LoVo (cell line): ENCODE measurements around the gene INSR.

ENCODE experiments used
- DNase-seq: peaks from one replicate; pipeline ENCODE4 v3.0.0-alpha.2; 2016; ENCODE audit warnings: low spot score

Gene INSR

DNA sequence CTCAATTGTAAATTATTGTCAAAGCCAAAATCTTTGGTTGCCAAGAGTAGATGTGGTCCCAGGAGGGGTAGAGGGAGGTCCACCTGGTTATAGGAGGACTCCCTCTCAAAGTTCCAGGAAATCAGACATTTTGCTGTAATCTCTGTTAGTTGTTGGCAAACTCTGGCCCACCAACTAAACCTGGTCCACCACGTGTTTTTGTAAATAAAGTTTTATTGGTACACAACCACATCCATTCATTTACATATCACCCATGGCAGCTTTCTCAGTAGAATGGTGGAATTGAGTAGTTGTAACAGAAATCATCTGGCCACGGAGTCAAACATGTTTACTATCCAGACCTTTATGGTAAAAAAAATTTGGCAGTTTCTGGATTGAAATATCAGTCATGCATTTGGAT, 154.1 kb downstream of the INSR start:
- no peak for DNase-seq

DNA sequence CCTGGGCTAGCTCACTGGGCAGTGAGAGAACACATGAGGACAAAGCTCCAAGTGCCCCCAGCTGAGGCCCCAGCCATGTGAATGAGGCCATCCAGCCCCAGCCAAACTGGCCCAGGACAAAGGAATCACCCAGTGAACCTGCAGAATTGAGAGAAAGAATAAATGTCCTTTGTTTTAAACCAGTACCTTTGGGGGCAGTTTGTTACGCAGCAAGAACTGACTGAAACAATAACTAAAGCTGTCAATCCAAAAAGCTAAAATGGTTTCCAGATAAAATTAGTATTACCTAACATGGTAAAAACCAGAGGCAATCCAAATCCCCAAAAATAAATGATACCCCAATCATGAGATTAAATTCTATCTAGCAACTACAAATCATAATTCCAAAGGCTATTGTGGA, 155.1 kb downstream of the INSR start:
- DNase-seq = no peak

DNA sequence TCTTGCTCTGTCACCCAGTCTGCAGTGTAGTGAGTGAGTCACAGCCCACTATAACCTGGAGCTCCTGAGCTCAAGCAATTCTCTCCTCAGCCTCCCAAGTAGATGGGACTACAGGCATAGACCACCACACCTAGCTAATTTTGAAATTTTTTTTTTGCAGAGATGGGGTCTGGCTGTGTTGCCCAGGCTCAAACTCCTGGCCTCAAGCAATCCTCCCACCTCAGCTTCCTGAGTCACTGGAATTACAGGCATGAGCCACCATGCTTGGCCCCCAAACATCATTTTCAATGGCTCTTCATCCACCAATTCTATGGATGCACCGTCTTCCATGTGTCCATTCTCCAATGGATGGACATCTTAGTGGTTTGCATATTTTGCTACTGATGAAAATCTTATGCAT, 155.8 kb downstream of the INSR start:
- no peak for DNase-seq

DNA sequence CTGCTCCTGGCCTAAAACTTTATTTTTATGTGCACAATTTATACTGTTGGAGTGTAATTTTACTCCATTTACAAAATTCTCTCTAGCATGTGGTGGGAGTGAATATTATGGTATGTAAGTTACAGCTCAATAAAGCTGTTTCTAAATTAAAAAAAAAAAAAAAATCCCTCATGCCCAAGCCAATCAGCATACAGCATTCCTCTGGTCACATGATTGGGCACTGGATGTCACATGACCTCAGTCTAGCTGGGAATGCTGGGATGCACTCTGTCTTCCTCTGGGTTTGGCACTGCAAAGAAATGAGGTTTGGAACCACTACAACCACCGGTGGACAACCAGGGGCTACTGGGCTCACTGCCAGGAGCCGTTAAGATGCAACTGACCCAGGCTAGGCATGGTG, 157.1 kb downstream of the INSR start:
- DNase-seq = no peak

DNA sequence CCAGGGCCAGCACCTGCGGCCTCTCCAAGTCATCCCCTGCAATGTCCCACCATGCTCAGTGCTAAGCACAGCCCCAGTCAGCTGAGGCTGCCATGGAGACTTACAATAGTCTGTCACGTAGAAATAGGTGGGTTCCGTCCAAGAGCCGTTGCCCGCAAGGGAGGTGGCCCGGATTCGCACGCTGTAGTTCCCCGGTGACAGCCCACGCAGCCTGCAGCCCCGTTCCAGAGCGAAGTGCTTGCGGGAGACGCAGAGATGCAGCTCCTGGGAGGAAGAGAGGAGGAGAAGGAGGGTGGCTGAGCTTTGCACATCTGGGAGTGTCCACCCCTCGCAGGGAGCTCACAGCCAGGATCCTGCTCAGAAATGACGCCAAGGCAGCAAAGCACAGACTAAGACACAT, 162.2 kb downstream of the INSR start:
- no peak for DNase-seq

DNA sequence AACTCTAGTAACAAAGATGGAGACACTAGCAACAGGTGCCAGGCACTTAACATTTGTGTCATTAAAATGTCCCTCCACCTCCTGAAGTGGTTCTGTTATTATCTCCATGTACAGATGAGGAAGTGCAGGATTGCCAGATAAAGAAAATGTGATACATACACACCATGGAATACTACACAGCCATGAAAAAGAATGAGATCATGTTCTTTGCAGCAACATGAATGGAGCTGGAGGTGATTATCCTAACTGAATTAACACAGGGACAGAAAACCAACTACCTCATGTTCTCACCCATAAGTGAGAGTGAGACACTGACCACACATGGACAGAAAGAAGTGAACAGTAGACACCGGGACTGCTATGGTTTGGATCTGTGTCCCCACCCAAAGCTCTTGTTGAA, 164.2 kb downstream of the INSR start:
- no peak for DNase-seq

DNA sequence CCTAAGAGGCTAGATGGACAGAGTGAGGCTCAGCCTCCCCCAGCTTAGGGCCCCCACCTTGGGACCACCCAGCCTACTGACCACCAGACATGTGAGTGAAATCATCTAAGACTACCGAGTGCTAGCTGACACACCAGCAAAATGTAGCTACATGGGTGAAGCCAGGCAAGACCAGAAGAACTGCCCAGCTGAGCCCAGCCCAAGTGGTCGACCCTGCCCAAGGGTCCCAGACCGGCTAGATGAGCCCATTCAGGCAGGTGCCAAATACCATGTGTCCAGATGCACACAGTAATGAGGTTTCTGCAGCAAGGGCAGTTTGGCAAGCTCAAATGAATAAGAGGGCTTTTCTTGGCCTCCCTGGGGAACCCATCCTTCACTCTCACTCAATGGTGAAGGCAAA, 168.1 kb downstream of the INSR start:
- DNase-seq = no peak

DNA sequence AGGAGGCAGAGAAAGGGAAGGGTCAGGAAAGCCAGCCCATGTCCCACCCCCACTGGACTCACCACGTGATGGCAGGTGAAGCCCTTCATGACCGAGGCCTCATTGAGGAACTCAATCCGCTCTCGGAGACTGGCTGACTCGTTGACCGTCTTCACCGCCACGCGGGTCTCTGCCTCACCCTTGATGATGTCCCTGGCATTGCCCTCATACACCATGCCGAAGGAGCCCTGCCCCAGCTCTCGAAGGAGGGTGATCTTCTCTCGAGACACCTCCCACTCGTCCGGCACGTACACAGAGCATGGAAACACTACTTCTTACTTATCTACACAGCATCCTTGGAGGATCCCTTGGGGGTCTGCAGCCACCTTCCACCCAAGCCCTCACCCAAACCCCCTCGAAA, 169.0 kb downstream of the INSR start:
- no peak for DNase-seq

DNA sequence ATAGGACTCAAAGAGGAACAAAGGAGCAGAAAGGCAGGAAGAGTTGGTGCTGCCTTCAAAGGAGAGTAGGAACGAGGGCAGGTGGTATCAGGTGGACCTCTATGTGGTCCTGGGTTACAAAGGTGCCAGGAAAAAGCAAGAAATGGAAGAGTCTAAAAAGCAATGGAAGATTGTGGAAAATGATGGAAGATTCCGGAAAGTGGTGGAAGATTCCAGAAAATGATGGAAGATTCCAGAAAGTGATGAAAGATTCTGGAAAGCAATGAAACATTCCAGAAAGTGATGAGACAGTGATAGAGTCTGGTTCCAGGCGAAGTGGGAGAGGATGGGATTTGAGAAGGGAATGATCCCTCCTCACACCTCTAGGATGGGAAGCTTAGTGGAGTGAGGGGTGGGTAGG, 169.4 kb downstream of the INSR start:
- DNase-seq = no peak

DNA sequence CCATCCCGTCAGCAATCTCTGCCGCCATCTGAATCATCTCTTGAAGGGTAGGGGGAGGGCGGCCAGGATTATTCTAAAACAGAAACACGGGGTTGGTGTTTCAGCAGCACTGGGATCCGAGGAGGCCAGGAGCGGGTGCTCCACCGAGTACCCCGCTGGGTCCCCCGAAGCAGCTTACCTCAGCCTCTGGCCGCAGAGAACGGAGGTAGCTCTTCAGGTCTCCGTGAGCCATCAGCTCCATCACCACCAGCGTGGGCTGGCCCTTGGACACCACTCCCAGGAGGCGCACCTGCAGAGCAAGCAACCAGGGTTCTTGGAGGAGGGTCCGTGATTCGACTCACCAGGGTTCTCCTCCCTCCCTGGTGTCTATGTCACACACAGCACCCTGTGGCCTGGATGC, 171.5 kb downstream of the INSR start:
- DNase-seq = no peak

DNA sequence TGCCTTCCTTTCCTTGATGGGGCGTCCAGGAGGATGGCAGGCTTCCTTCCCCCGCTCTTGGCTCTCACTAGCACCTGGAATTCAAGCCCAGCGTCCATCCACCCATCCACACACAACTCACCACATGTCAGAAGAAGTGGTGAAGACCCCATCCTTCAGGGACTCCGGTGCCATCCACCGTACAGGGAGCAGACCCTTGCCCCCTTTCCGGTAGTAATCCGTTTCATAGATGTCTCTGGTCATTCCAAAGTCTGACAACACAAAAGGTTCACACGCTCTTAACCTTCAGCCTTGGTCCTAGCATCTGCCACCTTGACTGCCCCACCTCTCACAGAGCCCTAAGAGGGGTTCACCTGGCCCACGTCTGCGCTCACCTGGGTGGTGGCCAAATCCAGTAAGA, 173.7 kb downstream of the INSR start:
- DNase-seq = no peak

DNA sequence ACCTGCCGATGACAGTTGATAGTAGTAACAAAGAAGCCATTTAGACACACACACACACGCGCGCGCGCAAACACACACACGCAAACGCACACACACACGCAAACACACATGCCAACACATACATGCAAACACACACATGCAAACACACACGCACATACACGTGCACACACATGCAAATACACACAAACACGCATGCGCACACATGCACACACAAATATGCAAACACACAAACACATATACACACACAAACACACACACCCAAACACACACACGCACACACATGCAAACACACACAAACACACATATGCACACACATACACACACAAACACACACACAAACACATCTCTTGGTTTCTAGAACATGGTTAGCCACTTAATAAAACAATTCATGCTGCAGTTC, 174.6 kb downstream of the INSR start:
- DNase-seq = no peak

DNA sequence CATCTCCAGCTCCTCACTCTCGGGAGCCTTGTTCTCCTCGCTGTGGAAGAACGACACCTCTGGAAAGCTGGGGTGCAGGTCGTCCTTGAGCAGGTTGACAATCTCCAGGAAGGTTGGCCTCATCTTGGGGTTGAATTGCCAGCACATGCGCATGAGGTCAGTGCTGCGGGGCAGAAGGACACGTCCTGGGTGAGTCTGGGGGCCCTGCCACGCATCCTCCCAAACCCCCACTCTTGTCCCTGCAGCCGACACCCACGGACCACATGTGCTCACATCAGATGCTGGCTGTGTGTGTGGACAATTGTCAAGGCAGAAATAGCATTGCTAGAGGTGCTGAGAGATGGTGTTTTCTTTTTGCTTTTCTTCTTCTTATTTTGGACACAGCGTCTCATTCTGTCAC, 177.0 kb downstream of the INSR start:
- no peak for DNase-seq

DNA sequence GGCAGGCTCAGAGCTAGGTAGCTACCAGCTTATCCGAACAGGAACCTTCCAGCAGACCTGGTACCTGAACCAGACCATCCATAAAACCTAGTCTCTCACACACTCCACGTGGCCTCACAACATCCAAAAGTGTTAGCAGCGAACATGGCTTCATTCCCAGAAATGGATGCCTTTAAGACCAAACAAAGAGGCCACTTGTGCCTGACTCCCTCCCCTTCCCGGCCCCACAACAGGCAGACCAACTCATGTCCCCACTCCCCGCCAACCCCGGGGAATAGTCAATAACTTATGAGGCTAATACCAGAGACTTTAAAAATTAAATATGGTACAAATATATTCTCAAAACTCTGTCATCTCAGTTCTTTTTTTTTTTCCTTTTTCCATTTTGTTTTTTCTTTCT, 178.5 kb downstream of the INSR start:
- no peak for DNase-seq

DNA sequence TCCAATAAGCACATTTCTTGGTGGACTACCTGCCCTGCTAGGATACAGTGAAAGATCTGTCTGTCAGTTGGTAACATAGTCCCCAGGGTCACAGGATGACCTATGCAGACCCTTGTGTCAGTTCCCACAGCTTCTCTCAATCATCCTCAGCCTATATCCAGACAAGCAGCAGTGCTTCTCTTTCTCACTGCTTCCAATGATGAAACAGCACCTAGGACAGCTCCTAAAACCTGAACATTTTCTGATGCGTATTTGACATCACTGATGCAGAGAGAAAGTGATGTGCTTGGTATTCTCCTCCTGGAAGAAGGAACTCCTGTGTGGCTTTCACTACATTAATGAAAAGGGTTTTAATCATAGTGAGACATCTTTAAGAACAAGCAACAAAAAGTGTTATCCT, 181.0 kb downstream of the INSR start:
- DNase-seq = no peak

DNA sequence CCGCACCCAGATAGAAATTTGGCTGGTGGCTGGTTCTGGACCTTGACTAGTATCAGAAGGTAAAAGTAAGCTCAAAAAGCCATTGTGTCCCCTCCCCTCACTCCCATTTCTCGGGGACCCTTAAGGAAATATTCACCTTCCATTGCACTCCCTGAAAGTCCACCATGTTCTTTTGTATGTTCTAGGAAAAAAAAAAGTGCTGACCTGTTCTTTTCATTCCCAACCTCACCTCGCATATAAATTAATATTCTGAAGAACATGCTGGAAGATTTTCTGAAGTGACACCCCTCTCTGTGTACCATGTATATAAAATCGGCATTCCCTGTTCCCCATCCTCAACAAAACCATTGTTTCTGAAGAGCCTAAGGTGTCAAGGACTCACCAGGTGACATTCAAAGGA, 181.5 kb downstream of the INSR start:
- DNase-seq = no peak

DNA sequence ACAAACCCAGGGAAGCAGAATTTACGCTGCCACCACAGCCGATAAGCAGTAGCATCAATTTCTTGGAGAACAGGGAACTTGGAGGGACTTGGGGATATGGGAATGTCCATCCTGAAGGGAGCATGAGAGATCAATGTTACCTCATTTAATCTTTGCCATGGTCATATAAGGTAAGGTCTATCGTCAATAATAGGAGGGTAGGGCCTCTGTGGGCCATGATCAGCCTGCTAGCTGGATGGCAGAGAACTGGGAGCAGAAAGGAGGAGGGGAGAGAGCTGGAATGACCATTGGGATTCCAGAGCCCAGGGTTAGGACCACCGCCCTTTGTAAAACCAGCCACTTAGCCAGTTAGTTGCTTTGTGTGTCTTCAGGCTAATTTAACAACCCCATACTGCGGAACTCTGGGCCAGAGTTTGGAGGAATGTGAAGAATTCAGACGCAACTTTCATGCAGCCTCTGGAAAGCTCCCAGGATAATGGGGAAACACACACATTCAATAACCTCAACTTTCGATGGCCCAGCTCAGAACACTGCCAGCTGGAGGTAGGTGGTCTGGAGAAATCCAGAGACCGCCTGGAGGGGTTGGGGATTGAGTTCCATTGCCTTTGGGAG, 184.4 kb downstream of the INSR start:
- DNase-seq = no peak

DNA sequence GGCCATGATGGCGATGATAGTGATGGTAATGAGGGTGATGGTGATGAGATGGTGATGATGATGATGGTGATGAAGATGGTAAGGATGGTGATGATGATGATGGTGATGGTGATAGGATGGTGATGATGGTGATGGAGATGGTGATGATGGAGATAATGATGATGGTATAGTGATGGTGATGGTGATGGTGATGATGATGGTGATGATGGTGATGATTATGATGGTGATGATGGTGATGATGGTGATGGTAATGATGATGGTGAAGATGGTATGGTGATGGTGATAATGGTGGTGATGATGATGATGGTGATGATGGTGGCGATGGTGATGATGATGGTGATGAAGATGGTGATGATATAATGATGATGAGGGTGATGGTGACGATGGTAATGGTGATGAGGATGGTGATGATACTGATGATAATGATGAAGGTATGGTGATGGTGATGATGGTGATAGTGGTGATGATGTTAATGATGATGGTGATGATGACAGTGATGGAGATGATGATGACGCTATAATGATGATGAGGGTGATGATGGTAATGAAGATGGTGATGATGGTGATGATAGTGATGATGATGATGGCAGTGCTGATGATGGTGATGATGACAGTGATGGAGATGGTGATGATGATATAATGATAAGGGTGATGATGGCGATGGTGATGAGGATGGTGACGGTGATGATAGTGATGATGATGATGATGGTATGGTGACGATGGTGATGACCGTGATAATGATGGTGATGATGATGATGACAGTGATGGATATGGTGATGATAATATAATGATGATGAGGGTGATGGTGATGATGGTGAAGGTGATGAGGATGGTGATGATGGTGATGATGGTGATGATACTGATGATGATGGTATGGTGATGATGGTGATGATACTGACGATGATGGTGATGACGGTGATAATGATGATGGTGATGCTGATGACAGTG, 187.2 kb downstream of the INSR start:
- DNase-seq = no peak

DNA sequence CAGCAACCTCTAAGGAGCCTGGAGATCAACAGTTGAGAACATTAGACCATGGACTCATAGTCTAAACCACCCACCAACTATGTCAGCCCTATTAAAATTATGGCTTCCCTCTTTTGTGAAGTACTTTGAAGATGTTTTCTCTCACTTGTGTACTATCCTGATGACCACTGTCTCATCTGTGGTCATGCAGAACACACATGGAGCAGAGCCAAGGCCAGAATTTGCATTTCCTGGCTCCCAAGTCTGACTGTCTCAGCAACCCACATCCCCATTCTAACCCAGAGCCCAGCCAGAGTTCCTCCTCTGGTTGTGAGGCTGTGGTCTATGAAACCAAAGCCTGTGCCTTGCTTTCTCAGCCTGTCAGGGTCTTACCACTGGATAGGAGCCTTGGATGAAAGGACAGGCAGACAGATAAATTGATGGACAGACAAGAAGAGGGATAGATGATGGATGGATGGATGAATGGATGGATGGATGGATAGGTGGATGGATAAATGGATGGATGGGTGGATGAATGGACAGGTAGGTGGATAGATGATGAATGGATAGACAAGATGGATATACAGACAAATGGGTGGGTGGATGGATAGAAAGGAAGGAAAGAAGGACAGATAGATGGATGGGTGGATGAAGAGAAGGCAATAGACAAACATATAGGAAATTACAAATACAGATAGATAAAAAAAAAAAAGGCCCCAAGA, 189.3 kb downstream of the INSR start:
- DNase-seq = no peak

DNA sequence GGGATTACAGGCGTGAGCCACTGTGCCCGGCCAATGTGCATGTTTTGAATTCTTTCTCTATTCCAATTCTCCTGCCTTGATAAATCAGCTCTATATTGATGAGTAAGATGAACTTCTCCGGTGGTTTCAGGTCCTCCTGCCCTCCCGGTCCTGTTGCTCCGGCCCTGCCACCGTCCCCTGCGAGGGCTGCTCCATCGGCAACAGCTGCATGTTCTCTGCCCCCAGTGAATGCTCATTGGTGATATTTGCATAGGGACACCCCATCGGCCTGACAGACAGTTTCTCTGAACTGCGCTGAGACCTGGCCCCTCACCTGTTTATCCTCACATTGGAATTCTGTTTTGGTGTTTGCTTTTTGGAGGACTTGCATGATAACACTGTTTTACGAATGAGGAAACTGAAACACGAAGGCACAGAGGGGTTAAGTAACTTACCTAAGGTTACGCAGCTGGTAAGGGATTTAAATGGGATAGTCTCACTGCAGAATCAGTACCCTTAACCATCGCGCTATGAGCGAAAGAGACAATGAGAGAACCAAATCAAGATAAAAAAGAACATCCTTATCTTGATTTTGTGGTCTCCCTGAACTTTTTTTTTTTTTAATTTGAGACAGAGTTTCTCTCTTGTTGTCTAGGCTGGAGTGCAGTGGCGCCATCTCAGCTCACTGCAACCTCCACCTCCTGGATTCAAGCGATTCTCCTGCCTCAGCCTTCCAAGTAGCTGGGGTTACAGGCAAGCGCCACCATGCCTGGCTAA, 192.5 kb downstream of the INSR start:
- DNase-seq = no peak

DNA sequence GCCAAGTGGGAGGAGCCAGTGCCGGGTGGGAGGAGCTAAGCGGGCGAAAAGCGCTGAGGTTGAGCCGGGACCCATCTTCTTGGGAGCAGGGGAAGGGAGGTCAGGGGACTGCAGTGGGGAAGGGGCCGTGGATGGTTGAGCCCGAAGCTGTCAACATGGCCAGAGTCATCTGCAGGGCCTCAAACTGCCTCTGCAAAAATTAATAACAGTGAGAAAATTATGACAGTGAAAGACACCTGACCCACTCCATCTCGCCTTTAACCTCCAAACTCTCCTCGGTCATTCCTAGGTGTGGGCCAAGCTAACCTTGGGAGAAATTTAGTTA, 194.7 kb downstream of the INSR start:
- DNase-seq = no peak
